ENCODE measurements around the gene AGGF1.
"Not testable (repeated sequence)": the region's sequence is repeated elsewhere in the genome, so short reads cannot be mapped to it uniquely, and the experiment has no call there.

The AGGF1 gene

GRCh38 chr5:77030097-77031071 is at the start of gene AGGF1:
Gene AGGF1 (plus strand): TSS chr5:77030404. CDS start chr5:77030767, 363 bp downstream.
- peak; percentile 84 for DNase-seq (ENCODE audit: low read depth)

GRCh38 chr5:76980518-76981144 is 49.6 kb upstream of the AGGF1 start:
- no peak for DNase-seq (ENCODE audit: low read depth)

- DNase-seq (ENCODE audit: low read depth): no peak
Measured at GRCh38 chr5:76982450-76982849, 47.8 kb upstream of the AGGF1 start.

GRCh38 chr5:76983468-76983867 is 46.7 kb upstream of the AGGF1 start:
- no peak for DNase-seq (ENCODE audit: low read depth)

- DNase-seq (ENCODE audit: low read depth): no peak
Measured at GRCh38 chr5:76986825-76987526, 43.2 kb upstream of the AGGF1 start.

GRCh38 chr5:76990899-76991459 is 39.2 kb upstream of the AGGF1 start:
- DNase-seq (ENCODE audit: low read depth): no peak

- not testable (repeated sequence) for DNase-seq (ENCODE audit: low read depth)
Measured at GRCh38 chr5:76993436-76993835, 36.8 kb upstream of the AGGF1 start.

- DNase-seq (ENCODE audit: low read depth): no peak
Measured at GRCh38 chr5:76994337-76994736, 35.9 kb upstream of the AGGF1 start.

GRCh38 chr5:76998251-76998650 is 32.0 kb upstream of the AGGF1 start:
- DNase-seq (ENCODE audit: low read depth): not testable (repeated sequence)

- DNase-seq (ENCODE audit: low read depth): no peak
Measured at GRCh38 chr5:76999451-76999850, 30.8 kb upstream of the AGGF1 start.

- no peak for DNase-seq (ENCODE audit: low read depth)
Measured at GRCh38 chr5:77003246-77003645, 27.0 kb upstream of the AGGF1 start.

GRCh38 chr5:77006124-77006523 is 24.1 kb upstream of the AGGF1 start:
- DNase-seq (ENCODE audit: low read depth): no peak

- DNase-seq (ENCODE audit: low read depth): no peak
Measured at GRCh38 chr5:77008413-77008812, 21.8 kb upstream of the AGGF1 start.

- DNase-seq (ENCODE audit: low read depth): no peak
Measured at GRCh38 chr5:77010243-77010642, 20.0 kb upstream of the AGGF1 start.

GRCh38 chr5:77011498-77011897 is 18.7 kb upstream of the AGGF1 start:
- no peak for DNase-seq (ENCODE audit: low read depth)

- DNase-seq (ENCODE audit: low read depth): no peak
Measured at GRCh38 chr5:77012601-77013000, 17.6 kb upstream of the AGGF1 start.

GRCh38 chr5:77015938-77016569 is 14.2 kb upstream of the AGGF1 start:
- DNase-seq (ENCODE audit: low read depth): no peak

- no peak for DNase-seq (ENCODE audit: low read depth)
Measured at GRCh38 chr5:77016962-77017361, 13.2 kb upstream of the AGGF1 start.

GRCh38 chr5:77017668-77018067 is 12.5 kb upstream of the AGGF1 start:
- DNase-seq (ENCODE audit: low read depth): no peak

- no peak for DNase-seq (ENCODE audit: low read depth)
Measured at GRCh38 chr5:77022511-77023417, 7.4 kb upstream of the AGGF1 start.

- DNase-seq (ENCODE audit: low read depth): no peak
Measured at GRCh38 chr5:77024490-77024889, 5.7 kb upstream of the AGGF1 start.

Measured in activated T-helper 1 cell treated with Interleukin-2 at 50 U/mL for 16 hours (primary cell).